Mucosa of descending colon (tissue), 3 donors: Measurements from ENCODE around the gene NECTIN2. TPM values are rescaled to one million over a fixed set of nuclear protein-coding genes. Genes with fewer than 3 reads are reported as not detected.
"Not testable (repeated sequence)": the region's sequence is repeated elsewhere in the genome, so short reads cannot be mapped to it uniquely, and the experiment has no call there.

Source experiments
- ATAC-seq: fragments of 200-7000 bp; cut with Tn5 transposase; one replicate; pipeline ENCODE4 v1.9.1; 2020; ENCODE audit warnings: mild to moderate bottlenecking, moderate library complexity
- DNase-seq, 3 donors: peaks; one replicate each; pipeline ENCODE4 v3.0.0-alpha.2; 2020
- H3K36me3 ChIP-seq: fragments of 200-600 bp; one replicate; pipeline ENCODE4 v1.8.0; 2021; ENCODE audit warnings: low read depth, mild to moderate bottlenecking
- H3K4me1 ChIP-seq: fragments of 200-600 bp; one replicate; pipeline ENCODE4 v1.8.0; 2021; ENCODE audit warnings: low read depth, mild to moderate bottlenecking
- H3K4me3 ChIP-seq: fragments of 200-600 bp; one replicate; pipeline ENCODE4 v1.8.0; 2021; ENCODE audit warnings: mild to moderate bottlenecking
- H3K9me3 ChIP-seq: fragments of 200-600 bp; one replicate; pipeline ENCODE4 v1.8.0; 2021; ENCODE audit warnings: mild to moderate bottlenecking
- intact Hi-C, 2 donors: fragments of 100-400 bp; cut with DNase I in 1 of 2; cut with micrococcal nuclease in 1 of 2; formaldehyde crosslinking; loops; one replicate each; pipeline versions ENCODE4 v1.11.0 to v1.11.1; 2022; cut with DNase I, micrococcal nuclease
- total RNA-seq, 3 donors: library from RNA; stranded (reverse); fragmentation: NEBNext Ultra II Directional in 2 of 3; extraction: Animal tissue kit (Norgen Biotek cat#: 25700) in 2 of 3; gene quantifications; one replicate each; pipeline versions ENCODE4 v1.2.1 to v1.2.4, GENCODE V29; 2021 to 2023
- TF ChIP-seq, protein P1 (sequence below): fragments of 200-600 bp; IDR thresholded peaks from one replicate; pipeline ENCODE4 v1.8.0; 2022; ENCODE audit warnings: antibody characterized with exemption, mild to moderate bottlenecking
- donor health status: DM: no; HTN: no; CAD: no; lungs with moderate emphysema.
- donor health status: DM: no; HTN: no; CAD: no.
- donor health status: DM: no; HTN: yes; CAD: no.

Gene NECTIN2
- total RNA-seq, 3 donors from 2014 or later: 65.3 to 109 (median 98.8) TPM

GRCh38 chr19:44924243-44924725 is 78.2 kb downstream of the NECTIN2 start:
- DNase-seq: no peak
- intact Hi-C loops: no loop called here
- ATAC-seq: no peak
- Histone ChIP-seq H3K4me3 (no peak overlapping the region), H3K4me1 (peaks cover 5% of the 10 kb centered on the region), H3K36me3 (no peaks in the 10 kb centered on the region), H3K9me3 (no peaks in the 10 kb centered on the region)
- TF ChIP-seq, protein P1, sequence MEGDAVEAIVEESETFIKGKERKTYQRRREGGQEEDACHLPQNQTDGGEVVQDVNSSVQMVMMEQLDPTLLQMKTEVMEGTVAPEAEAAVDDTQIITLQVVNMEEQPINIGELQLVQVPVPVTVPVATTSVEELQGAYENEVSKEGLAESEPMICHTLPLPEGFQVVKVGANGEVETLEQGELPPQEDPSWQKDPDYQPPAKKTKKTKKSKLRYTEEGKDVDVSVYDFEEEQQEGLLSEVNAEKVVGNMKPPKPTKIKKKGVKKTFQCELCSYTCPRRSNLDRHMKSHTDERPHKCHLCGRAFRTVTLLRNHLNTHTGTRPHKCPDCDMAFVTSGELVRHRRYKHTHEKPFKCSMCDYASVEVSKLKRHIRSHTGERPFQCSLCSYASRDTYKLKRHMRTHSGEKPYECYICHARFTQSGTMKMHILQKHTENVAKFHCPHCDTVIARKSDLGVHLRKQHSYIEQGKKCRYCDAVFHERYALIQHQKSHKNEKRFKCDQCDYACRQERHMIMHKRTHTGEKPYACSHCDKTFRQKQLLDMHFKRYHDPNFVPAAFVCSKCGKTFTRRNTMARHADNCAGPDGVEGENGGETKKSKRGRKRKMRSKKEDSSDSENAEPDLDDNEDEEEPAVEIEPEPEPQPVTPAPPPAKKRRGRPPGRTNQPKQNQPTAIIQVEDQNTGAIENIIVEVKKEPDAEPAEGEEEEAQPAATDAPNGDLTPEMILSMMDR: no peak

GRCh38 chr19:44925114-44925891 is 79.2 kb downstream of the NECTIN2 start:
- peak; percentile 69 to 82 (median 70) for DNase-seq
- H3K36me3 ChIP-seq: no peaks in the 10 kb centered on the region
- H3K4me1 ChIP-seq: peaks cover 5% of the 10 kb centered on the region
- TF ChIP-seq, protein P1: no peak
- ATAC-seq: peak; percentile 52
- intact Hi-C loops: no loop called here
- H3K4me3 ChIP-seq: no peak overlapping the region
- no peaks in the 10 kb centered on the region for H3K9me3 ChIP-seq

DNA sequence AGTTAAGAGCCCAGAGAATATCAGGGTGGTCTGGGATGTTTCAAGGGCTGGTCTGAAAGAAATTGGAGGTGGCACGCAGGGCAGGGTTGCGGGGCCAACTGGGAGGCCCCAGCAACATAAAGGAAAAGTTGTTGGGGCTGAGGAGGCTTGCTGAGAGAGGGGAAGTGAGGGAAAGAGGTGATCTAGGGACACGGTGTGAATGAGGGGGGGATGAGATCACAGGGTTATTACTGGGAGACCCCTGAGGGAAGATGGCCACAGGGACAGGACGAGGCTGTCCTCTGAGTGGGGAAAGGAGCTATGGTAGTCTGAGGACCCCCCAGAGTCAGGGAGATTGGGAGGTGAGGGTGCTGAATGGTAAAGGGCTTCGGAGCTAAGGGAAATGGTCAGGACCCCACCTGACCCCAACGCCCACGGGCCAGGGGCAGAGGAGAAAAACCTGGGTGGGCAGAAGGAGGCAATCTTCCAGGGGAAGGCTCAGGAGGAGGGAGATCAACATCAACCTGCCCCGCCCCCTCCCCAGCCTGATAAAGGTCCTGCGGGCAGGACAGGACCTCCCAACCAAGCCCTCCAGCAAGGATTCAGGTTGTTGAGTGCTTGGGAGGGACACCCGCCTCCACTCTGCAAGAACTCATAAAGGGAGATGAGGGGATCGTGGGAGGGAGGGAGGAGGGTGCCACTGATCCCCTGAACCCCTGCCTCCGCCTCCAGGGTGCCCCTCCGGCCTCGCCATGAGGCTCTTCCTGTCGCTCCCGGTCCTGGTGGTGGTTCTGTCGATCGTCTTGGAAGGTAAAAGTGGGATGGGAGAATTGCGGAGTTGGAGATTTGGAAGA is 80.4 kb downstream of the NECTIN2 start:
- H3K9me3 ChIP-seq, intact Hi-C loops, H3K36me3 ChIP-seq, DNase-seq, H3K4me3 ChIP-seq, H3K4me1 ChIP-seq: not testable (repeated sequence)
- ATAC-seq: peak; percentile 28

DNA sequence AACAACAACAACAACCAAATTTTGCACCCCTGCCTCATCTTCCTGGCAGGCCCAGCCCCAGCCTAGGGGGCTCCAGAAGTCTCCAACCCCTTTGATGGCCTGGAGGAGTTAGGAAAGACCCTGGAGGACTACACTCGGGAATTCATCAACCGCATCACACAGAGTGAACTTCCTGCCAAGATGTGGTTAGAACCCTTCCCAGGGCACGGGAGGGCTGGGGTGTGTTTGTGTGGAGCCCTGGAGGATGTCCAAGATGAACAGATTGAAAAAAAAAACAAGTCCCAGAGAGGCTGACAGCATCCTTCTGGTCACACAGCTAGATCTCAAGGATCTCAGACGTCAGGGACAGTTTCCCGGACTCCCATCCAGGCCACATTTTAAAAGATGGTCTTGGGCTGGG is 81.6 kb downstream of the NECTIN2 start:
- H3K36me3 ChIP-seq: no peaks in the 10 kb centered on the region
- H3K9me3 ChIP-seq: no peaks in the 10 kb centered on the region
- no peak for ATAC-seq
- TF ChIP-seq, protein P1: no peak
- DNase-seq: no peak
- intact Hi-C loops: no loop called here
- peaks cover 5% of the 10 kb centered on the region for H3K4me1 ChIP-seq
- H3K4me3 ChIP-seq: no peak overlapping the region

DNA sequence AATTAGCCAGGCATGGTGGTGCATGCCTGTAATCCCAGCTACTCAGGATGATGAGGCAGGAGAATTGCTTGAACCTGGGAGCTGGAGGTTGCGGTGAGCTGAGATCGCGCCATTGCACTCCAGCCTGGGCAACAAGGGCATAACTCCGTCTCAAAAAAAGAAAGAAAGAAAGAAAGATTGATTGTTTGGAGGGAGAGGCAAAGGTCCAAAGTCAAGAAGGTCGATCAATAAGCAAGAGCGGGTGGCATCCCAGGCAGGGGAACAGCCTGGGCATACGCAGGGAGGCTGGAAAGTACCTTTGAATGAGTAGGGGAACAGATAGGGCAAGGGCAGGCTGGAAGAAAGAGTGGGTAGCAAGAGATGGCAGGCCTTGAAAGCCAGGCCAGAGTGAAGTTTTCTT is 84.0 kb downstream of the NECTIN2 start:
- no peak for DNase-seq
- intact Hi-C loops: no loop called here
- ATAC-seq: no peak
- TF ChIP-seq, protein P1: no peak
- Histone ChIP-seq H3K4me3 (no peak overlapping the region), H3K36me3 (no peaks in the 10 kb centered on the region), H3K4me1 (no peaks in the 10 kb centered on the region), H3K9me3 (no peaks in the 10 kb centered on the region)

GRCh38 chr19:44931541-44931940 is 85.4 kb downstream of the NECTIN2 start:
- Histone ChIP-seq H3K4me1 (no peaks in the 10 kb centered on the region), H3K9me3 (no peaks in the 10 kb centered on the region), H3K4me3 (no peak overlapping the region), H3K36me3 (no peaks in the 10 kb centered on the region)
- DNase-seq (no peak), ATAC-seq (no peak)
- intact Hi-C loops: no loop called here
- TF ChIP-seq, protein P1: no peak
